ENCODE measurements around the gene DYNC1I1.

Gene DYNC1I1

DNA sequence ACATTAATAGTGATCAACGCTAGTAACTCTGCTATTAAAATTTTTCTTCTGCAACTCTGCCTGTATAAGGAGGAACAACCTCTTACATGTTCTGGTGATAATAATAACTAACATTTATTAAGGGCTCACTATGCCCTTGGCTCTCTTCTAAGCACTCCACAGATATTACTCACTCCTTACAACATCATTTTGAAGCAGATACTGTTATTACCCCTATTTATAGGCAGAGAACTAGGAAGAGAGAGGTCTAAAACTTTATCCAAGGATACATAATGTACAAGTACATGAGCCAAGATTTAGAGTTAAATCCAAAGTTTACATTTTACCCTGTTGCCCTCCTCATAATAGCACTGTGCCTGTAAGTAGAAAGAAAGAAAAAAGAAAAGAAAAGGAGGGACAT is 205.6 kb downstream of the DYNC1I1 start:
- Mint-ChIP-seq H3K27ac (no peak overlapping the region), H3K9me3 (no peaks in the 10 kb centered on the region), H3K4me1 (peaks cover under 1% of the 10 kb centered on the region), H3K4me3 (no peak overlapping the region), H3K27me3 (ENCODE audit: low read depth) (no peaks in the 10 kb centered on the region), H3K36me3 (ENCODE audit: low read depth) (no peaks in the 10 kb centered on the region)
- no peak for TF ChIP-seq CTCF (IDR thresholded peaks at IDR 0.05; ENCODE audit: unreplicated experiment in 3 of 3)

- Mint-ChIP-seq H3K36me3 (ENCODE audit: low read depth) (no peaks in the 10 kb centered on the region), H3K4me3 (no peak overlapping the region), H3K9me3 (no peaks in the 10 kb centered on the region), H3K27me3 (ENCODE audit: low read depth) (no peaks in the 10 kb centered on the region), H3K4me1 (no peaks in the 10 kb centered on the region), H3K27ac (peak overlapping the region; percentile 38 to 81 (median 71))
- TF ChIP-seq CTCF (IDR thresholded peaks at IDR 0.05; ENCODE audit: unreplicated experiment in 3 of 3) = no peak
Observed at GRCh38 chr7:95980167-95980566, 207.8 kb downstream of the DYNC1I1 start.

DNA sequence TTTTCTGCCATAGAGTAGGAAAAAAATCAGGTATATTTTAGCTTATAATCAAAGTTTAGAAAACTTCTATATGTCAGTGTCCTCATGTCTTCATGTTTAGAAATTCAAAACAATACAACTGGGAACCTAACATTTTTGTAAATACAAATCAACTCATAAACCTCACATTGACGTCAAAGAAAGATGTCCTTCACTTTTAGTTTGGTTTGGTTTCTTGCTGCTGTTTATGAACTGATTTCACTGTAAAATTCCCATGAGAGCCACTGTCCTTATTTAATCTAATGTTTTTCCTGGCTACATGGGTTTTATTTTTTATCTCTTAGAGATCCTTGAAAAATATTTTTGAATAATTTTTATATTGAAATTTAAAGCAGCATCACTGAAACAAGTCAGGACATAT is 208.4 kb downstream of the DYNC1I1 start:
- Mint-ChIP-seq H3K27me3 (ENCODE audit: low read depth) (no peaks in the 10 kb centered on the region), H3K27ac (no peak overlapping the region), H3K4me1 (peaks cover 2% of the 10 kb centered on the region), H3K4me3 (no peak overlapping the region), H3K9me3 (no peaks in the 10 kb centered on the region), H3K36me3 (ENCODE audit: low read depth) (no peaks in the 10 kb centered on the region)
- no peak for TF ChIP-seq CTCF (IDR thresholded peaks at IDR 0.05; ENCODE audit: unreplicated experiment in 3 of 3)

GRCh38 chr7:95986178-95986764 is 213.9 kb downstream of the DYNC1I1 start:
- H3K36me3 Mint-ChIP-seq (ENCODE audit: low read depth) = no peaks in the 10 kb centered on the region
- peak overlapping the region in 2 of 3 experiments; percentile 11 to 12 for H3K27ac Mint-ChIP-seq
- H3K27me3 Mint-ChIP-seq (ENCODE audit: low read depth) = no peaks in the 10 kb centered on the region
- no peaks in the 10 kb centered on the region for H3K9me3 Mint-ChIP-seq
- TF ChIP-seq CTCF (IDR thresholded peaks at IDR 0.05; ENCODE audit: unreplicated experiment in 3 of 3) = no peak
- no peak overlapping the region for H3K4me3 Mint-ChIP-seq
- H3K4me1 Mint-ChIP-seq = peaks cover 9% of the 10 kb centered on the region

DNA sequence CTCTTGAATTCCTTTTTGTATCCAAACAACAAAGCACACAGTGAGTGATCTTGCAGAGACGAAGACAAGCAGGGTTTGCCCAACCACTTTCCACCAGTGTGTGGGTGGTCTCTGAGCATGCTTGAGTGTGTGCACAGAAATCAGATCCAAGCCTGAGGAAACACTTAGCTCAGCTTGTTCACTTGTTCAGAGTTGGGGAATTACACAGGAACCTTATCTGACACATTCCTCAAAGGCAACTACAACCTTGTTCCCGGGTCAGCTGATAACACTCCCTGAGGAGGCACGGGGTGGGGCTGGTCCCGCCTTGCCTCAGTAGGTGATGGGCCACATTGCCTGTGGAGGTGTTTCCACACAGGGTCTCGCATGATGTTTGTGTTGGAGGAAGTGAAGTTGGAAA is 216.9 kb downstream of the DYNC1I1 start:
- Mint-ChIP-seq H3K4me3 (no peak overlapping the region), H3K27me3 (ENCODE audit: low read depth) (no peaks in the 10 kb centered on the region), H3K4me1 (peaks cover 9% of the 10 kb centered on the region), H3K36me3 (ENCODE audit: low read depth) (no peaks in the 10 kb centered on the region), H3K9me3 (no peaks in the 10 kb centered on the region), H3K27ac (no peak overlapping the region)
- no peak for TF ChIP-seq CTCF (IDR thresholded peaks at IDR 0.05; ENCODE audit: unreplicated experiment in 3 of 3)

DNA sequence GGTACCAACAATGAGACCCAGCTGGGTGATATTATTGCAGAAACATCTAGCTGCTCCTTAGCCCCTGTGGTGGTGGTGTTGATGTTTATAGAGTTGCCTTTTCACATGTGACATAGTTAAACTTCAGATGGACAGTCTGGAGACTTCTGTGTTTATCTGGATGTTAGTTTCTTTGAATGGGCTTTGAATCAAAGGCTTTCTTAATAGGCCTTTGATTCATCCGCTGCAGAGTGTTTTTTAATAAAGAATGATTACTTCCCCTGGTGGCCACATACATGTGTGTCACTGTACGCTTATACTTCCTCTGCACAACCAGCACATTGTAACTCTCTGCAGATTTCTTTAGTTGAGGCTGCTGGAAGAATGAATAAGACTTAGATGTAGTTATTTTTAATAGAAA is 221.0 kb downstream of the DYNC1I1 start:
- H3K27me3 Mint-ChIP-seq (ENCODE audit: low read depth) = no peaks in the 10 kb centered on the region
- H3K27ac Mint-ChIP-seq = no peak overlapping the region
- H3K9me3 Mint-ChIP-seq = no peaks in the 10 kb centered on the region
- no peaks in the 10 kb centered on the region for H3K4me1 Mint-ChIP-seq
- no peaks in the 10 kb centered on the region for H3K36me3 Mint-ChIP-seq (ENCODE audit: low read depth)
- H3K4me3 Mint-ChIP-seq = no peak overlapping the region
- peak in 1 of 3 experiments; percentile 26 for TF ChIP-seq CTCF (IDR thresholded peaks at IDR 0.05; ENCODE audit: unreplicated experiment in 3 of 3)
